ENCODE results near the gene ACSM4. TPM values are rescaled to one million over a fixed set of nuclear protein-coding genes. Genes with fewer than 3 reads are reported as not detected.

The ACSM4 gene
- total and polyA plus RNA-seq, 4 donors: not detected

DNA sequence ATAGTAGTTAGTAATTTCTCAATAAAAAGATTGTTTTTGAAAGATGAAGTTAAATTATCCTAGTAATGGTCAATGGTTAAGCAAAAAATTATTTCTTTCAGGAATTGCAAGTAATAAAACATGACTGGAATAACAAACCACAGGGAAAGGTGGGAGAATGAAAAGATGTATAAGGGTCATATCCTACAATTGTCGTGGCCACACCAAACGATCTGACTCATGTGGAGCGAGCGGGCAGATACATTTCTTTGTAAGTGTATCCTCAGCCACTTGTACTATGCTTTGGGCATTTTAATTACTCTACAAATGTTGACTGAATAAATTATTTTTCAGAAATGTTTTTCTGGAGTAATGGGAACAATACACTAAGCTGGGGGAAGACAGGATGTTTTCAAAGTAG, 45.5 kb downstream of the ACSM4 start:
- H3K4me3 ChIP-seq (ENCODE audit: low read length in 2 of 2): no peak overlapping the region
- intact Hi-C loops (cut with DNase I): no loop called here
- H3K36me3 ChIP-seq (ENCODE audit: control insufficient read depth in 1 of 2, insufficient read depth in 2 of 2, low read length in 1 of 2): no peaks in the 10 kb centered on the region
- 67 to 81% methylated on average over 4 of the region's 4 CpGs for WGBS, 2 donors
- DNase-seq (no peak), ATAC-seq (ENCODE audit: low FRiP score) (no peak)
- H3K27me3 ChIP-seq (ENCODE audit: control insufficient read depth in 1 of 2, insufficient read depth in 2 of 2, low read length in 1 of 2): no peaks in the 10 kb centered on the region
- H3K27ac ChIP-seq (ENCODE audit: low read depth in 1 of 2, low read length in 2 of 2): no peak overlapping the region
- H3K9me3 ChIP-seq (ENCODE audit: control insufficient read depth, low read length): peaks cover 4% of the 10 kb centered on the region
- H3K4me1 ChIP-seq (ENCODE audit: control insufficient read depth in 1 of 2, insufficient read depth in 2 of 2, low read length in 2 of 2): no peaks in the 10 kb centered on the region

DNA sequence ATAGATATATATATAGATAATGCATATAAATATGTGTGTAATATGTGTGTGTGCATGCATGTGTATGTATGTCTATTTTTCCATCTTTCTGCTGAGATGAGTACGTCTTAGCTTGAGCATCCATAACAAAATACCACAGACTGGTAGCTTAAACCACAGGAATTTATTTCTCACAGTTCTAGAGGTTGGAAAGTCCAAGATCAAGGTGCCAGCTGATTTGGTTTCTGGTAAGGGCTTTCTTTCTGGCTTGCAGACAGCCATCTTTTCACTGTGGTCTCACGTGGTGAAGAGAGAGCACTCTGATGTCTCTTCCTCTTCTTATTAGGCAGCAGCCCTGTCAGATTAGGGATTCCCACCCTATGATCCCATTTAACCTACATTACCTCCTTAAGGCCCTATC, 47.3 kb downstream of the ACSM4 start:
- 46 to 49% methylated on average over 2 of the region's 2 CpGs for WGBS, 2 donors
- Histone ChIP-seq H3K9me3 (ENCODE audit: control insufficient read depth, low read length) (no peaks in the 10 kb centered on the region), H3K27ac (ENCODE audit: low read depth in 1 of 2, low read length in 2 of 2) (no peak overlapping the region), H3K4me1 (ENCODE audit: control insufficient read depth in 1 of 2, insufficient read depth in 2 of 2, low read length in 2 of 2) (no peaks in the 10 kb centered on the region), H3K36me3 (ENCODE audit: control insufficient read depth in 1 of 2, insufficient read depth in 2 of 2, low read length in 1 of 2) (no peaks in the 10 kb centered on the region), H3K27me3 (ENCODE audit: control insufficient read depth in 1 of 2, insufficient read depth in 2 of 2, low read length in 1 of 2) (no peaks in the 10 kb centered on the region), H3K4me3 (ENCODE audit: low read length in 2 of 2) (no peak overlapping the region)
- DNase-seq (no peak), ATAC-seq (ENCODE audit: low FRiP score) (no peak)
- intact Hi-C loops (cut with DNase I): no loop called here

DNA sequence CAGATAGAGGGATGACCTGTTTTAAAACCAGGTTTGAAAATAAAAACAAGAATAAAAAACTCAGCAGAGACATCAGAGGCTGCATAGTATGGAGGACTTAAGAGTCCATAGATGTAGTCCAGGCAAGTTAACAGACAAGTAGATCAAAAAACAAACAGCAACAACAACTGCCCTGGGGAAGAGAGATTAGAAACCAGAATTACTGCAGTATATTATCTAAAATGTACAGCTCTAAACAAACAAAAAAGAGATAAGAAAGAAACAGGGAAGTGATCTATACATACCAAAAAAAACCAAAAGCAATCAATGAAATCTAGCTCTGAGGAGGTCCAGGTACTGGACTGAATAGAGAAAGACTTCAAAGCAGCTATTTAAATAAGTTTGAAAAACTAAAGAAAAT, 48.8 kb downstream of the ACSM4 start:
- intact Hi-C loops (cut with DNase I): no loop called here
- Histone ChIP-seq H3K9me3 (ENCODE audit: control insufficient read depth, low read length) (no peaks in the 10 kb centered on the region), H3K4me3 (ENCODE audit: low read length in 2 of 2) (no peak overlapping the region), H3K27me3 (ENCODE audit: control insufficient read depth in 1 of 2, insufficient read depth in 2 of 2, low read length in 1 of 2) (no peaks in the 10 kb centered on the region), H3K4me1 (ENCODE audit: control insufficient read depth in 1 of 2, insufficient read depth in 2 of 2, low read length in 2 of 2) (no peaks in the 10 kb centered on the region), H3K27ac (ENCODE audit: low read depth in 1 of 2, low read length in 2 of 2) (no peak overlapping the region), H3K36me3 (ENCODE audit: control insufficient read depth in 1 of 2, insufficient read depth in 2 of 2, low read length in 1 of 2) (no peaks in the 10 kb centered on the region)
- DNase-seq (no peak), ATAC-seq (ENCODE audit: low FRiP score) (no peak)

DNA sequence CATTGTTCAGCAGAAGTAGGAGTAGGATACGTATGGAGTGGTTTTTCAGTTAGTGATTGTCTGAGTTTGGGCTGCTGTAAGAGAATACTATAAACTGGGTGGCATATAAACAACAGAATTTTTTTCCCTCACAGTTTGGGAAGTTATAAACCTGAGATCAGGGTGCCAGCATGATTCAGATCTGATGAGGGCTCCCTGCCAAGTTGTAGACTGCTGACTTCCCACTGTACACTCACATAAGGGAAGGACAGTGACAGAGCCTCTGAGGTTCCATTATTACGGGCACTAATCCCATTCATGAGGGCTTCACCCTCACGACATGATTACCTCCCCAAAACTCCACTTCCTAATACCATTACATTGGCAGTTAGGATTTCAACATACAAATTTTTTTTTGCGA, 50.7 kb downstream of the ACSM4 start:
- no peaks in the 10 kb centered on the region for H3K27me3 ChIP-seq (ENCODE audit: control insufficient read depth in 1 of 2, insufficient read depth in 2 of 2, low read length in 1 of 2)
- DNase-seq (no peak), ATAC-seq (ENCODE audit: low FRiP score) (no peak)
- no peaks in the 10 kb centered on the region for H3K9me3 ChIP-seq (ENCODE audit: control insufficient read depth, low read length)
- H3K4me3 ChIP-seq (ENCODE audit: low read length in 2 of 2): no peak overlapping the region
- intact Hi-C loops (cut with DNase I): no loop called here
- no peaks in the 10 kb centered on the region for H3K4me1 ChIP-seq (ENCODE audit: control insufficient read depth in 1 of 2, insufficient read depth in 2 of 2, low read length in 2 of 2)
- H3K36me3 ChIP-seq (ENCODE audit: control insufficient read depth in 1 of 2, insufficient read depth in 2 of 2, low read length in 1 of 2): no peaks in the 10 kb centered on the region
- WGBS, 2 donors: 74 to 77% methylated on average over 4 of the region's 4 CpGs
- H3K27ac ChIP-seq (ENCODE audit: low read depth in 1 of 2, low read length in 2 of 2): no peak overlapping the region

DNA sequence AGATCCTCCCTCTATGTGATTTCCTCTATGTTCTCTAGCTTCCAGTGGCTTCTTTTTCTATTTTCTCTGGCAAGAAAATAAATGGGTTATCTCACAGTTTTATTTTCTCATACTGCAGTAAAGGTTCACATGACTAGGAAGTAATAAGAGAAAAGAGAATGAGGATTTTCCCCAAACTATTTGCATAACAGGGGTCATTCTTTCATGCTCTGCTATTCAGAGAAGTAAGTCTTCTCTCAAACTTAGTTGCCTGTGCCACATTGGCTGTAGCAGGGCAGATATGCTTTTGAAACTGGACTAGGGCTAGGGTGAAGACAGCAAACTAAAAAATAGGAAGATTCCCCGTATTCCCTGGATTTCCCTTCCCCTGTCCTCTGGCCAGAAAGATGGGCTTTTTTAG, 57.4 kb downstream of the ACSM4 start:
- intact Hi-C loops (cut with DNase I): no loop called here
- DNase-seq: no peak
- Histone ChIP-seq H3K9me3 (ENCODE audit: control insufficient read depth, low read length) (no peaks in the 10 kb centered on the region), H3K27ac (ENCODE audit: low read depth in 1 of 2, low read length in 2 of 2) (no peak overlapping the region), H3K4me1 (ENCODE audit: control insufficient read depth in 1 of 2, insufficient read depth in 2 of 2, low read length in 2 of 2) (no peaks in the 10 kb centered on the region), H3K36me3 (ENCODE audit: control insufficient read depth in 1 of 2, insufficient read depth in 2 of 2, low read length in 1 of 2) (no peaks in the 10 kb centered on the region), H3K27me3 (ENCODE audit: control insufficient read depth in 1 of 2, insufficient read depth in 2 of 2, low read length in 1 of 2) (peaks cover 0 to 1% of the 10 kb centered on the region in 2 donors), H3K4me3 (ENCODE audit: low read length in 2 of 2) (no peak overlapping the region)
- ATAC-seq (ENCODE audit: low FRiP score): no peak
- 89 to 94% methylated on average over 1 of the region's 1 CpG for WGBS, 2 donors

DNA sequence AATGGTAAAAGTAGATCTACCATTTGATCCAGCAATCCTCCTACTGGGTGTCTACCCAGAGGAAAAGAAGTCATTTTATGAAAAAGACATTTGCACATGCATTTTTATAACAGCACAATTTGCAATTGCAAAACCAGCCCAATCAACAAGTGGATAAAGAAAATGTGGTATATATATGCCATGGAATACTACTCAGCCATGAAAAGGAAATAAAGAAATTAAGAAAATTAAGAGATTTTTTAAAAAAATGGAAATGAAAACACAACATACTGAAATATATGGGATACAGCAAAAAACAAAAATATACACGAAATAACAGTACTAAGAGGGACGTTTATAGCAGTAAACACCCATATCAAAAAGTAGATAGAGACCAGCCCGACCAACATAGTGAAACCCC, 58.9 kb downstream of the ACSM4 start:
- H3K4me1 ChIP-seq (ENCODE audit: control insufficient read depth in 1 of 2, insufficient read depth in 2 of 2, low read length in 2 of 2): no peaks in the 10 kb centered on the region
- DNase-seq: no peak
- H3K36me3 ChIP-seq (ENCODE audit: control insufficient read depth in 1 of 2, insufficient read depth in 2 of 2, low read length in 1 of 2): no peaks in the 10 kb centered on the region
- no peak overlapping the region for H3K4me3 ChIP-seq (ENCODE audit: low read length in 2 of 2)
- WGBS, 2 donors: 76 to 77% methylated on average over 3 of the region's 3 CpGs
- H3K27ac ChIP-seq (ENCODE audit: low read depth in 1 of 2, low read length in 2 of 2): no peak overlapping the region
- peaks cover 0 to 1% of the 10 kb centered on the region in 2 donors for H3K27me3 ChIP-seq (ENCODE audit: control insufficient read depth in 1 of 2, insufficient read depth in 2 of 2, low read length in 1 of 2)
- no peak for ATAC-seq (ENCODE audit: low FRiP score)
- intact Hi-C loops (cut with DNase I): no loop called here
- H3K9me3 ChIP-seq (ENCODE audit: control insufficient read depth, low read length): no peaks in the 10 kb centered on the region

DNA sequence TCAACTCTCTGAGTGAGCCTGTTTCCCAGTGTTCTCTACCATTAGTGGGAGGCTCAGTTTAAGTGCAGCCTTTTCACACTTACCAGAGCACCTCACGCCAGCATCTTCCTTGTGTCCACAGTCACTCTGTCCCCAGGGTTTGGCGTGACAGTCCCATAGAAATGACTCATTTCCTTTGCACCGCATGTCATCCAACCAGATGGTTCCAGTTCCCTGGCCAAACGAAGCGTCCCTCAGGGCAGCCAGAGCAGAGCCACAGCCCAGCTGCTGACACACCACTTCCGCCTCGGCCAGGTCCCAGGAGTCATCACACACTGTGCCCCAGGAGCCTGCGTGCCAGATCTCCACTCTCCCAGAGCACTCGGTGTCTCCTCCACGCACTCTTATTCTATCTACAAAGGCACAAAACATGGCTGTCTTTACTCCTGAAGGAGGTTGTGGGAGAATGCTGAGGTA, 65.4 kb downstream of the ACSM4 start:
- no peak overlapping the region for H3K27ac ChIP-seq (ENCODE audit: low read depth in 1 of 2, low read length in 2 of 2)
- ATAC-seq (ENCODE audit: low FRiP score): peak; percentile 46
- no peak overlapping the region for H3K4me3 ChIP-seq (ENCODE audit: low read length in 2 of 2)
- no peak for DNase-seq
- H3K9me3 ChIP-seq (ENCODE audit: control insufficient read depth, low read length): no peaks in the 10 kb centered on the region
- WGBS, 2 donors: 49 to 53% methylated on average over 10 of the region's 10 CpGs
- intact Hi-C loops (cut with DNase I): no loop called here
- no peaks in the 10 kb centered on the region for H3K27me3 ChIP-seq (ENCODE audit: control insufficient read depth in 1 of 2, insufficient read depth in 2 of 2, low read length in 1 of 2)
- no peaks in the 10 kb centered on the region for H3K36me3 ChIP-seq (ENCODE audit: control insufficient read depth in 1 of 2, insufficient read depth in 2 of 2, low read length in 1 of 2)
- H3K4me1 ChIP-seq (ENCODE audit: control insufficient read depth in 1 of 2, insufficient read depth in 2 of 2, low read length in 2 of 2): no peaks in the 10 kb centered on the region

DNA sequence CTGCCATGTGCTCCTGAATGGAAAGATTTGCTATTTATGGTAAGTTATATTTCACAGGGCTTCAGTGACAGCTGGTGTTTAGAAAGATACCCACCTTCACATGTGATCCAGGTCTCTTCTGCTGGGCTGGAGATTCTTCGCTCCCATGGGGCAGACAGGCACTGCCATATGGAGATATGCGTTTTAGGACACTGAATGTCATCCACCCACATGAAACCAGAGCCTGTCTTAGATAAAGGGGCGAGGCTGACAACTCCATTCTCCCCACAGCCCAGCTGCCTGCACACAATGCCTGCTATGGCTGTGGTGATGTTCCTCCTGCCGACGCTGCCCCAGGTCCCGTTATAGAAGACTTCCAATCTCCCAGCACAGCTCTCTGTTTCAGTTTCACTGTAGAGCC, 69.4 kb downstream of the ACSM4 start:
- Histone ChIP-seq H3K4me1 (ENCODE audit: control insufficient read depth in 1 of 2, insufficient read depth in 2 of 2, low read length in 2 of 2) (no peaks in the 10 kb centered on the region), H3K27me3 (ENCODE audit: control insufficient read depth in 1 of 2, insufficient read depth in 2 of 2, low read length in 1 of 2) (no peaks in the 10 kb centered on the region), H3K36me3 (ENCODE audit: control insufficient read depth in 1 of 2, insufficient read depth in 2 of 2, low read length in 1 of 2) (no peaks in the 10 kb centered on the region), H3K9me3 (ENCODE audit: control insufficient read depth, low read length) (no peaks in the 10 kb centered on the region), H3K4me3 (ENCODE audit: low read length in 2 of 2) (no peak overlapping the region), H3K27ac (ENCODE audit: low read depth in 1 of 2, low read length in 2 of 2) (no peak overlapping the region)
- no peak for ATAC-seq (ENCODE audit: low FRiP score)
- WGBS, 2 donors: 70 to 71% methylated on average over 6 of the region's 6 CpGs
- DNase-seq: no peak
- intact Hi-C loops (cut with DNase I): no loop called here

DNA sequence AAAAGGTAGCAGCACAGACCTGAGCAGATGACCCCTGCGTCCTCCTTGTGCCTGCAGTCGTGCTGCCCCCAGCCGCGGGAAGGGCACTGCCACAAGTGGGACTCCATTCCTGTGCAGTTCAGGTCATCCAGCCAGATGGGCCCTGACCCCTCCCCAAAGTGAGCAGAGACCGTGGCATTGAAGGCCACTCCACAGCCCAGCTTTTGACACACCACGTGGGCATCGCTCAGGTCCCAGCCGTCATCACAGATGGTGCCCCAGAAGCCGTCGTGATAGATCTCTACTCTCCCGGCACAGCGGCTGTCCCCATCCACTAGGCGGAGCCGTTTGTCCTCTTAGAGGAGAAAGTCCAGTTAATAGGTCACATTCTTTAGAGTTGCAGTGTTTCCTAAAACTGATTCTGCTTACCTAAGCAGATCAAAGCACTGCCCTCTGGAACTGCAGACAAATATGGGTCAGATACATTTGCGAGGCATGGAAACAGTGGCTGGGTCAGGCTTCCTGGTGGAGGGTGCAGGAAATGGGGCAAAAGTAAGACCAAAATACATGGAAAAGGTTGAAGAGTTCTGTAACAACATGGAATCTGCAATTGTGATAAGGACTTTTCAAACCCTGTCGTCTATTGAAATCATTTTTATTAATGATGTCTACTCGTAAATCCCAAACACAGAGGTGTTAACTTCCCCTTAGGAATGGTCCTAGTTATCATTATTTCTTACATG, 70.7 kb downstream of the ACSM4 start:
- Histone ChIP-seq H3K4me1 (ENCODE audit: control insufficient read depth in 1 of 2, insufficient read depth in 2 of 2, low read length in 2 of 2) (no peaks in the 10 kb centered on the region), H3K27me3 (ENCODE audit: control insufficient read depth in 1 of 2, insufficient read depth in 2 of 2, low read length in 1 of 2) (peaks cover 0 to 1% of the 10 kb centered on the region in 2 donors), H3K4me3 (ENCODE audit: low read length in 2 of 2) (no peak overlapping the region), H3K36me3 (ENCODE audit: control insufficient read depth in 1 of 2, insufficient read depth in 2 of 2, low read length in 1 of 2) (no peaks in the 10 kb centered on the region), H3K27ac (ENCODE audit: low read depth in 1 of 2, low read length in 2 of 2) (no peak overlapping the region), H3K9me3 (ENCODE audit: control insufficient read depth, low read length) (peaks cover 1% of the 10 kb centered on the region)
- intact Hi-C loops (cut with DNase I): no loop called here
- ATAC-seq (ENCODE audit: low FRiP score): no peak
- DNase-seq: peak; percentile 64 to 74
- 34 to 43% methylated on average over 17 of the region's 17 CpGs for WGBS, 2 donors
